IPS-18a (cell line): Measurements from ENCODE around the gene CPNE9.
A peak's percentile ranks its signal among the peaks of the same experiment; 100 is the strongest.

Experiments used
- H3K27ac ChIP-seq: one replicate; pipeline ENCODE4 v1.5.1; 2013; ENCODE audit warnings: low read length
- H3K27me3 ChIP-seq: one replicate; pipeline ENCODE4 v1.6.1; 2013; ENCODE audit warnings: mild to moderate bottlenecking, low read length; ENCODE audit not compliant: control insufficient read depth, insufficient read depth
- H3K36me3 ChIP-seq: one replicate; pipeline ENCODE4 v1.6.1; 2013; ENCODE audit warnings: low read depth, low read length; ENCODE audit not compliant: control insufficient read depth
- H3K4me1 ChIP-seq: one replicate; pipeline ENCODE4 v1.6.1; 2013; ENCODE audit warnings: low read depth, low read length; ENCODE audit not compliant: control insufficient read depth
- H3K4me3 ChIP-seq: one replicate; pipeline ENCODE4 v1.5.1; 2013; ENCODE audit warnings: low read length
- H3K9ac ChIP-seq: one replicate; pipeline ENCODE4 v1.6.1; 2013; ENCODE audit warnings: mild to moderate bottlenecking, low read length, moderate library complexity
- H3K9me3 ChIP-seq: one replicate; pipeline ENCODE4 v1.6.1; 2013; ENCODE audit warnings: low read depth, low read length; ENCODE audit not compliant: control insufficient read depth

CPNE9 gene

DNA sequence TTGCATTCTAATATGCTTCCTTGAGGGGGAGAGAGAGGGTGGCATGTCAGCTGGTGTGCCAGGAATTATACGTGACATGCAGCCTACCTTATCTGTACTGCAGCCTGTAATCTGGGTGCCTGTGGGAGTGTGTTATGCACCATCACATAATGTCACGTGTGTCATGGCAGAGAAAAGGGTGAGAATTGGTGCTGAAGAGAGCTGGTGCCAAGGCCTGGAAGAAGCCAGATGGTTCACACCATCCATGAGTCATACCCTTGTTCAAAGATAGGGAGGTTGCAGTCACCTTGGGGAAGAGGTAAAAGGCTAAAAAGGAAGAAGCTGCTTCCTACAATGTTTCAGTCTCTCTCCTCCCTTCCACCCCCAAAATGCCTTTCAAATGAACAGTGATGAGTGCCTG is 33.2 kb downstream of the CPNE9 start:
- Histone ChIP-seq H3K27me3 (no peaks in the 10 kb centered on the region), H3K36me3 (peaks cover 76% of the 10 kb centered on the region), H3K4me3 (no peak overlapping the region), H3K4me1 (peaks cover 4% of the 10 kb centered on the region), H3K27ac (no peak overlapping the region), H3K9me3 (no peaks in the 10 kb centered on the region), H3K9ac (no peak overlapping the region)

DNA sequence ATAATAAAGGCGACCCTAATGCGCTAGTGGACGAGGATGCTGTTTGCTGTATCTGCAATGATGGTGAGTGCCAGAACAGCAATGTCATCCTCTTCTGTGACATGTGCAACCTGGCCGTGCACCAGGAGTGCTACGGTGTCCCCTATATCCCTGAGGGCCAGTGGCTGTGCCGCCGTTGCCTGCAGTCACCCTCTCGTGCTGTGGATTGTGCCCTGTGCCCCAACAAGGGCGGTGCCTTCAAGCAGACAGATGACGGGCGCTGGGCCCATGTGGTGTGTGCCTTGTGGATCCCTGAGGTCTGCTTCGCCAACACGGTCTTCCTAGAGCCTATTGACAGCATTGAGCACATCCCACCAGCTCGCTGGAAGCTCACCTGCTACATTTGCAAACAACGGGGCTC is 35.5 kb downstream of the CPNE9 start:
- no peaks in the 10 kb centered on the region for H3K4me1 ChIP-seq
- H3K4me3 ChIP-seq: no peak overlapping the region
- H3K36me3 ChIP-seq: peaks cover 93% of the 10 kb centered on the region
- no peaks in the 10 kb centered on the region for H3K27me3 ChIP-seq
- H3K9me3 ChIP-seq: no peaks in the 10 kb centered on the region
- no peak overlapping the region for H3K27ac ChIP-seq
- H3K9ac ChIP-seq: no peak overlapping the region

DNA sequence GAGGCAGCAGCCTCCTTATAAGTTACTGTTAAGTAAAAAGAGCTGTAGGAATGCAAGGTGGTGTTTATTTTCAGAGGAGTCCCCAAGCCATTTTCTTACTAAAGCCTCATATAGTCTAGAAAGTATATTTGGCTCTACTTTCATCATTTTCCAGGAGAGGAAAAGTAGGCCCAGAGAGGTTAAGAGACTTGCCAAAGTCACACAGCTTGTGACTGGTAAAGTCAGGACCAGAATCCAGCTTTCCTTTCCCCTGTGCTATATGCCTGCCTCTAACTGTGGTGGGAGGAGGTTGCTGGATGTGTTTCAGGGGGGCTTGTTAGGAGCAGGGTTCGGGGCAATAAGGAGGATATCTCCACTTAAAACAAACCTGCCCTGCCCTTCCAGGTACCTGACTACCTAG is 38.9 kb downstream of the CPNE9 start:
- Histone ChIP-seq H3K9ac (no peak overlapping the region), H3K4me1 (no peaks in the 10 kb centered on the region)

DNA sequence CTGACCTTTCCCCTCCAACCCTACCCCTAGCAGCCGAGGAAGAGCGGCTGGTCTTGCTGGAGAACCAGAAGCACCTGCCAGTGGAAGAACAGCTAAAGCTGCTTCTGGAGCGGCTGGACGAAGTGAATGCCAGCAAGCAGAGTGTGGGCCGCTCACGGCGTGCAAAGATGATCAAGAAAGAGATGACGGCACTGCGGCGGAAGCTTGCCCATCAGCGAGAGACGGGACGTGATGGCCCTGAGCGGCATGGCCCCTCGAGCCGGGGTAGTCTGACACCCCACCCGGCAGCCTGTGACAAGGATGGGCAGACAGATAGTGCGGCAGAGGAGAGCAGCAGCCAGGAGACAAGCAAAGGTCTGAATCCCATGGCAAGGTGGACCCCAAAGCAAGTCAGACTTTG is 39.9 kb downstream of the CPNE9 start:
- Histone ChIP-seq H3K4me1 (no peaks in the 10 kb centered on the region), H3K4me3 (no peak overlapping the region), H3K27me3 (no peaks in the 10 kb centered on the region), H3K9me3 (no peaks in the 10 kb centered on the region), H3K27ac (no peak overlapping the region), H3K36me3 (peaks cover 97% of the 10 kb centered on the region), H3K9ac (no peak overlapping the region)

More for the DNA sequence above, 38.9 kb downstream of the CPNE9 start:
- Histone ChIP-seq H3K27me3 (no peaks in the 10 kb centered on the region), H3K9me3 (no peaks in the 10 kb centered on the region), H3K27ac (no peak overlapping the region), H3K4me3 (no peak overlapping the region), H3K36me3 (peaks cover 99% of the 10 kb centered on the region)

DNA sequence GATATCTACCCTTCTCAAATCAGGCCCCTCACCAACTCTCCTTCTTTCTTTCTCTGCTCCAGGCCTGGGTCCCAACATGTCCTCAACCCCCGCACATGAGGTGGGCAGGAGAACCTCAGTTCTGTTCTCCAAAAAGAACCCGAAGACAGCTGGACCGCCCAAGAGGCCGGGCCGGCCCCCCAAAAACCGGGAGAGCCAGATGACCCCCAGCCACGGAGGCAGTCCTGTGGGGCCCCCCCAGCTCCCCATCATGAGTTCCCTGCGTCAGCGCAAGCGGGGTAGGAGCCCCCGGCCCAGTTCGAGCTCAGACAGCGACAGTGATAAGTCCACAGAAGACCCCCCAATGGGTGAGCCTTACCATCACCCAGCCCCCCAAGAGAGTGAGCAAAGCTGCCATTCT is 40.5 kb downstream of the CPNE9 start:
- H3K9ac ChIP-seq: no peak overlapping the region
- H3K36me3 ChIP-seq: peaks cover 91% of the 10 kb centered on the region
- no peak overlapping the region for H3K4me3 ChIP-seq
- no peaks in the 10 kb centered on the region for H3K4me1 ChIP-seq
- H3K9me3 ChIP-seq: no peaks in the 10 kb centered on the region
- H3K27ac ChIP-seq: no peak overlapping the region
- no peaks in the 10 kb centered on the region for H3K27me3 ChIP-seq

DNA sequence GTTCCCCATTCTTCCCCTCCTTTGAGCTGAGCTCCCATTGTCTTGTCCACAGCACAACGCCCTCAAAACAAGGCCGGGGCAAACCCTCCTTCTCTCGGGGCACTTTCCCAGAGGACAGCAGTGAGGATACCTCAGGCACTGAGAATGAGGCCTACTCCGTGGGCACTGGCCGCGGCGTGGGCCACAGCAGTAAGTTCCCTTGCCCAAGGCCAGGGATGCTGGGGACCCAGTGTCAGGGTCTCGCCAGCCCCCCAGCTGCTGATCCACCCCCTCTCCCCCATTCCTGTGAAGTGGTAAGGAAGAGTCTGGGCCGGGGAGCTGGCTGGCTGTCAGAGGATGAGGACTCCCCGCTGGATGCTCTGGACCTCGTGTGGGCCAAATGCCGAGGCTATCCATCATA is 41.9 kb downstream of the CPNE9 start:
- H3K36me3 ChIP-seq: peaks cover 78% of the 10 kb centered on the region
- H3K4me3 ChIP-seq: no peak overlapping the region
- no peaks in the 10 kb centered on the region for H3K27me3 ChIP-seq
- H3K9ac ChIP-seq: no peak overlapping the region
- no peaks in the 10 kb centered on the region for H3K9me3 ChIP-seq
- H3K27ac ChIP-seq: no peak overlapping the region
- no peaks in the 10 kb centered on the region for H3K4me1 ChIP-seq

DNA sequence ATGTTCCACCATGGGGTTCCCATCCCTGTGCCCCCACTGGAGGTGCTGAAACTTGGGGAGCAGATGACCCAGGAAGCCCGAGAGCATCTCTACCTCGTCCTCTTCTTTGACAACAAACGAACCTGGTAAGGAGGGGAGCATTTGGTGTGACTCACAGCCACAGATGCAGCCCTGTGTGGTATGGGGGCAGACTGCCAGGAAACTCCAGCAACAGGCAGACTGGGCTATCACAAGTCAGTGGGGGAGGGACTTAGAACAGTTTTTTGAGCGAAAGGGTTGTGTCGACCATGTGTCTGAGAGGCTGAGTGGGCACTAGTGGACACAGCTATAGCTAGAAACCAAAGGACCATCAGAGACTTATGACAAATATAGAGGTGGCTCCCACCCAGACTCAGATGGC is 42.7 kb downstream of the CPNE9 start:
- H3K9me3 ChIP-seq: no peaks in the 10 kb centered on the region
- no peaks in the 10 kb centered on the region for H3K4me1 ChIP-seq

DNA sequence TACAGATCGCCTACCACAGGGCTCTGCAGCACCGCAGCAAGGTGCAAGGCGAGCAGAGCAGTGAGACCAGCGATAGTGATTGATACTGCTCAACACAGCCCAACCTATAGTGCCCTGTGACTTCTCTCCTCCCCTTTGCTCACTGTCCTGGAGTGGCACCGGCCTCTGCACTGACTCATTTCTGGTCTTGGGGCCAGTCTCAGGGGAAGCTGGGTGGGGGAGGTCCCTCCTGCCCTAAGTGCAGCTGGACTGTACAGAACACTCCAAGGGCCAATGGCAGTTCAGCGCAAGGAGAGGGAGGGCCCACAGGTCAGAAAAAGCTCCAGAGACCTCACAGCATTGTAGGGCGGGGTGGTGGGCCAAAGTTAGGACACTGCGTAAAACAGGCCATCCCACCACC is 43.6 kb downstream of the CPNE9 start:
- Histone ChIP-seq H3K4me3 (no peak overlapping the region), H3K4me1 (no peaks in the 10 kb centered on the region), H3K9ac (no peak overlapping the region), H3K36me3 (peaks cover 66% of the 10 kb centered on the region), H3K9me3 (no peaks in the 10 kb centered on the region), H3K27ac (no peak overlapping the region), H3K27me3 (no peaks in the 10 kb centered on the region)

More for the DNA sequence above, 42.7 kb downstream of the CPNE9 start:
- H3K4me3 ChIP-seq: no peak overlapping the region
- H3K36me3 ChIP-seq: peaks cover 70% of the 10 kb centered on the region
- no peak overlapping the region for H3K9ac ChIP-seq
- no peaks in the 10 kb centered on the region for H3K27me3 ChIP-seq
- H3K27ac ChIP-seq: no peak overlapping the region

DNA sequence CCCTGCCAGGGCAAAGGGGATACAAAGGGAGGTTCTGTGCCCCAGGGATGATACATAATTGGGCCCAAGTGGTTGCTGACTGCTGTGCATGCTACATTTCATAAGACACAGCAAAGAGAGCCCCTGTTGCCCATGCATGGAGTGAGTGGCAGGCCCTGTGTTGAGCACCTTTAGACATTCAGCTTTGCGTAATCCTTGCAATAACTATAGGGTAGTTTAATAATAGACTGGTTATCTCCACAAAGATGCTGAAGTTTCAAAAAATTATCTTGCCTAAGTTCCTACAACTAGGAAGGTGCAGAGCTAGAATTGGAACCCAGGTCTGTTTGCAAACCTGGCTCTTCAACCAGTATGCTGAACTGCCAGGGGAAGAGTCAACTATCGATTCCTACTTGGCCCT is 44.4 kb downstream of the CPNE9 start:
- no peaks in the 10 kb centered on the region for H3K9me3 ChIP-seq
- no peak overlapping the region for H3K27ac ChIP-seq
- H3K36me3 ChIP-seq: peaks cover 63% of the 10 kb centered on the region
- no peaks in the 10 kb centered on the region for H3K27me3 ChIP-seq
- H3K4me1 ChIP-seq: no peaks in the 10 kb centered on the region
- H3K9ac ChIP-seq: no peak overlapping the region
- H3K4me3 ChIP-seq: no peak overlapping the region

DNA sequence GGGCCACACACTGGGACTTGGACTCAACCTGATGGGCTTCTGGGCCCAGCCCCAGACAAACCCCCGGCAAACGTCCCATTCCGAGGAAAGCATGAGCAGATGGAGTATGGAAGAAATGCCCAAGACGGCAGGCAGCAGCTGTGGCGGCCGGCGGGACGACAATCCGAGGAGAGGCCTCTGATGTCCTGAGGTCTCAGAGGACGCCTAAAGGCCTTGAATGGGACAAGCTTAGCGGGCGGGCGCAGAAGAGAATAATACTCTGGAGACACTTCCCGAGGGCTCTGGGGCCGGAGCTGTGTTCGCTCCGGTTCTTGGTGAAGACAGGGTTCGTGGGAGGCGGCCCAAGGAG is 45.6 kb downstream of the CPNE9 start:
- Histone ChIP-seq H3K4me1 (no peaks in the 10 kb centered on the region), H3K9ac (peak overlapping the region; percentile 62), H3K4me3 (peak overlapping the region; percentile 80), H3K9me3 (no peaks in the 10 kb centered on the region), H3K27me3 (no peaks in the 10 kb centered on the region), H3K36me3 (peaks cover 52% of the 10 kb centered on the region), H3K27ac (peak overlapping the region; percentile 44)

DNA sequence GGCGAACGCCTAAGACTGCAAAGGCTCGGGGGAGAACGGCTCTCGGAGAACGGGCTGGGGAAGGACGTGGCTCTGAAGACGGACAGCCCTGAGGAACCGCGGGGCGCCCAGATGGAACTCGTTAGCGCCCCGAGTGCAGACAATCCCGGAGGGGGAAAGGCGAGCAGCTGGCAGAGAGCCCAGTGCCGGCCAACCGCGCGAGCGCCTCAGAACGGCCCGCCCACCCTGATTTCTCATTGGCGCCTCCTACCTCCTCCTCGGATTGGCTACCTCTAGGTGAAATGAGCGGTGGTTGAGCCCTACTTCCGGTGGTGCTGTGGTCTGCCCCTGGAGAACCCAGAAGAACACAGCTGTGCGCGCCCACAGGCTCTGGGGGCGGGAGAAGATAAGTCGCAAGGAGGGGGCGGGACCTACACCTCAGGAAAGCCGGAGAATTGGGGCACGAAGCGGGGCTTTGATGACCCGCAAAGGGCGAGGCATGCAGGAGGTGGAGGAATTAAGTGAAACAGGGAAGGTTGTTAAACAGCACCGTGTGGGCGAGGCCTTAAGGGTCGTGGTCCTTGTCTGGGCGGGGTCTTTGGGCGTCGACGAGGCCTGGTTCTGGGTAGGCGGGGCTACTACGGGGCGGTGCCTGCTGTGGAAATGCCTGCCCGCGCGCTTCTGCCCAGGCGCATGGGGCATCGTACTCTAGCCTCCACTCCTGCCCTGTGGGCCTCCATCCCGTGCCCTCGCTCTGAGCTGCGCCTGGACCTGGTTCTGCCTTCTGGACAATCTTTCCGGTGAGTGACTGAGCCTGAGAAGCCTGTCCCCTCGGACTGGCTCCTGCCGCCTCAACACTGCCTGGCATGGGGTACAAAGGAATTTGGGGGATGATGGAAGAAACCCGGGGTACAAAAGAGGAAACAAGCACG is 46.3 kb downstream of the CPNE9 start, which contains the start of gene OGG1:
Gene OGG1 (plus strand): TSS at position 308 of the 911 bp plus-strand sequence. CDS start 335 bp downstream, at position 643.
- peak within 1 kb of the TSS; percentile 44 for H3K27ac ChIP-seq
- peak within 1 kb of the TSS; percentile 62 for H3K9ac ChIP-seq
- H3K4me1 ChIP-seq: no peaks in the 10 kb centered on the region
- H3K27me3 ChIP-seq: no peaks in the 10 kb centered on the region
- H3K9me3 ChIP-seq: no peaks in the 10 kb centered on the region
- H3K36me3 ChIP-seq: peaks cover 46% of the 10 kb centered on the region
- peak within 1 kb of the TSS; percentile 80 for H3K4me3 ChIP-seq
